Neural cell (in vitro differentiated cells): ENCODE measurements around the gene C2CD4B. TPM values are rescaled to one million over a fixed set of nuclear protein-coding genes. Genes with fewer than 3 reads are reported as not detected.

ENCODE experiments used
- H2AFZ ChIP-seq: fragments of 200-600, 300-800 bp; sonication (generic), shearing (Covaris generic); 2 replicates; pipeline ENCODE4 v1.6.0; 2014; ENCODE audit warnings: low read depth, mild to moderate bottlenecking, antibody characterized with exemption, low read length, moderate library complexity
- H3F3A ChIP-seq: fragments of 200-600 bp; shearing (Covaris generic); 2 replicates; pipeline ENCODE4 v1.6.1; 2016; ENCODE audit warnings: mild to moderate bottlenecking, moderate library complexity, mixed read lengths, antibody characterized with exemption, low read length; ENCODE audit not compliant: insufficient read depth, poor library complexity, severe bottlenecking
- H3K27ac ChIP-seq: fragments of 200-600, 300-800 bp; sonication (generic), shearing (Covaris generic); 2 replicates; pipeline ENCODE4 v1.5.1; 2014; ENCODE audit warnings: mild to moderate bottlenecking, low read length, moderate library complexity
- H3K27me3 ChIP-seq: fragments of 300-800, 200-600 bp; sonication (generic), shearing (Covaris generic); 2 replicates; pipeline ENCODE4 v1.6.0; 2014; ENCODE audit warnings: mild to moderate bottlenecking, low read depth, low read length, moderate library complexity; ENCODE audit not compliant: insufficient read depth
- H3K36me3 ChIP-seq: fragments of 300-800, 200-600 bp; sonication (generic), shearing (Covaris generic); 2 replicates; pipeline ENCODE4 v1.5.1; 2014; ENCODE audit warnings: mild to moderate bottlenecking, antibody characterized with exemption, low read length, moderate library complexity; ENCODE audit not compliant: insufficient read depth
- H3K4me2 ChIP-seq: fragments of 300-800, 200-600 bp; sonication (generic), shearing (Covaris generic); 2 replicates; pipeline ENCODE4 v1.6.0; 2014; ENCODE audit warnings: mild to moderate bottlenecking, low read length
- H3K4me3 ChIP-seq: fragments of 300-800, 200-600 bp; sonication (generic), shearing (Covaris generic); 2 replicates; pipeline ENCODE4 v1.5.1; 2014; ENCODE audit warnings: mild to moderate bottlenecking, low read length, moderate library complexity
- H3K79me2 ChIP-seq: fragments of 200-600 bp; shearing (Covaris generic); replicated peaks from 2 replicates; pipeline ENCODE4 v1.6.0; 2014; ENCODE audit warnings: mild to moderate bottlenecking, low read length, moderate library complexity; ENCODE audit not compliant: insufficient read depth
- H3K9ac ChIP-seq: fragments of 300-800, 200-600 bp; sonication (generic), shearing (Covaris generic); 2 replicates; pipeline ENCODE4 v1.6.1; 2016; ENCODE audit warnings: mild to moderate bottlenecking, low read length, mixed read lengths
- H3K9me2 ChIP-seq: fragments of 200-600 bp; shearing (Covaris generic); 2 replicates; pipeline ENCODE4 v1.6.1; 2016; ENCODE audit warnings: mild to moderate bottlenecking, low read length, mixed read lengths; ENCODE audit not compliant: insufficient read depth
- H3K9me3 ChIP-seq: fragments of 200-600, 300-800 bp; sonication (generic), shearing (Covaris generic); 2 replicates; pipeline ENCODE4 v1.6.1; 2016; ENCODE audit warnings: mild to moderate bottlenecking, mixed run types, low read length, moderate library complexity, mixed read lengths
- H4K20me1 ChIP-seq: fragments of 200-600 bp; shearing (Covaris generic); 2 replicates; pipeline ENCODE4 v1.6.1; 2016; ENCODE audit warnings: mild to moderate bottlenecking, mixed run types; ENCODE audit not compliant: insufficient read depth
- CTCF ChIP-seq: fragments of 450-650 bp; IDR thresholded peaks from 2 replicates; pipeline ENCODE4 v1.5.1; 2014; ENCODE audit warnings: antibody characterized with exemption, mild to moderate bottlenecking, moderate library complexity; ENCODE audit not compliant: poor library complexity, severe bottlenecking
- EP300 ChIP-seq: fragments of 450-650 bp; conservative IDR thresholded peaks from 2 replicates; pipeline ENCODE4 v1.6.1; 2014; ENCODE audit warnings: antibody characterized with exemption, mild to moderate bottlenecking, moderate library complexity; ENCODE audit not compliant: poor library complexity, severe bottlenecking
- EZH2 ChIP-seq: fragments of 200-600, 300-800 bp; shearing (Covaris generic), sonication (generic); IDR thresholded peaks from 2 replicates; pipeline ENCODE4 v1.6.1; 2014; ENCODE audit warnings: antibody characterized with exemption, low read length, borderline replicate concordance, mild to moderate bottlenecking; ENCODE audit not compliant: insufficient read depth, poor library complexity, severe bottlenecking
- MXI1 ChIP-seq: fragments of 450-650 bp; conservative IDR thresholded peaks from 2 replicates; pipeline ENCODE4 v1.6.1; 2014; ENCODE audit warnings: antibody characterized with exemption, mild to moderate bottlenecking; ENCODE audit not compliant: poor library complexity, severe bottlenecking
- POLR2AphosphoS5 ChIP-seq: IDR thresholded peaks from 2 replicates; pipeline ENCODE4 v1.6.1; 2012
- RAD21 ChIP-seq: fragments of 450-650 bp; conservative IDR thresholded peaks from 2 replicates; pipeline ENCODE4 v1.6.1; 2014; ENCODE audit warnings: antibody characterized with exemption, mild to moderate bottlenecking, moderate library complexity
- REST ChIP-seq: IDR thresholded peaks from 2 replicates; pipeline ENCODE4 v1.6.1; 2012; ENCODE audit warnings: borderline replicate concordance
- SMC3 ChIP-seq: fragments of 450-650 bp; conservative IDR thresholded peaks from 2 replicates; pipeline ENCODE4 v1.6.1; 2014; ENCODE audit warnings: antibody characterized with exemption, mild to moderate bottlenecking, moderate library complexity; ENCODE audit not compliant: poor library complexity
- TAF1 ChIP-seq: IDR thresholded peaks from 2 replicates; pipeline ENCODE4 v1.6.1; 2012; ENCODE audit warnings: low read depth
- polyA plus RNA-seq: library from polyadenylated mRNA; depleted of rRNA; stranded (reverse); fragments of >200 nt; gene quantifications from 2 replicates; pipeline ENCODE4 v1.2.3, GENCODE V29; 2014

Gene C2CD4B
- polyA plus RNA-seq, 1 donor from 2014 or later, result not detected

DNA sequence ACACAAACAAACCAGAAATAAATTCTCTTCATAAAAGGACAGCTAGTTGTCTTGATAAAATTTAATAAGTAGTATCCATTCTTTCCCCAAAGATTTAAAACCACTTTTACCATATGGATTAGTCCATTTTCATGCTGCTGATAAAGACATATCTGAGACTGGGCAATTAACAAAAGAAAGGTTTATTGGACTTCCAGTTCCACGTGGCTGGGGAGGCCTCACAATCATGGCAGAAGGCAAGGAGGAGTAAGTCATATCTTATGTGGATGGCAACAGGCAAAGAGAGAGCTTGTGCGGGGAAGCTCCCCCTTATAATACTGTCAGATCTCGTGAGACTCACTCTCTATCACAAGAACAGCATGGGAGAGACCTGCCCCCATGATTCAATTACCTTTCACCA, 38.7 kb downstream of the C2CD4B start:
- Histone ChIP-seq H3F3A (no peaks in the 10 kb centered on the region), H3K36me3 (no peaks in the 10 kb centered on the region), H3K4me2 (no peak overlapping the region), H4K20me1 (no peaks in the 10 kb centered on the region), H2AFZ (no peak overlapping the region), H3K4me3 (no peak overlapping the region), H3K9me3 (no peaks in the 10 kb centered on the region), H3K9ac (no peak overlapping the region), H3K27ac (no peak overlapping the region), H3K9me2 (no peaks in the 10 kb centered on the region), H3K27me3 (no peaks in the 10 kb centered on the region), H3K79me2 (no peaks in the 10 kb centered on the region)
- TF ChIP-seq RAD21 (no peak), SMC3 (no peak), POLR2AphosphoS5 (no peak), CTCF (no peak), EZH2 (no peak), TAF1 (no peak), MXI1 (no peak), EP300 (no peak), REST (no peak)

DNA sequence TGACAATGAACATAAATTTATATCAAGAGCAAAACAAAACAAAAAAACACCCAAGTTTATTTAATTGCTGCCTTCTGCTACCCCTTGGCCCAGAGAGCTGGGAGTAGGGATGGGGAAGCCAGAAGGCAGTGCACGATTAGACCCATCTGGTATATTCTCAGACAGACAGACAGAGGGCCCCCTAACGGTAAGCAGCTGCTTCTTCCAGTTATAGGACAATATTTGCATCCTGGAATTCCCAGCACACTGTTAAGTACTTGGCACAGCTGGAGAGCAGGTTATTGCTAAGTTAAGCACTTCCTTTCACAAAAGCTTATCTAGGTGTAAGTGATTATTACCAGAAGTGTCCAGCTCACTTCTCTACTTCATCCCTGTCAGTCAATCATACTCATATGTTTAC, 39.3 kb downstream of the C2CD4B start:
- Histone ChIP-seq H3K27me3 (no peaks in the 10 kb centered on the region), H3K4me3 (no peak overlapping the region), H3K27ac (no peak overlapping the region), H3K4me2 (no peak overlapping the region), H3K9ac (no peak overlapping the region), H3K9me3 (no peaks in the 10 kb centered on the region), H3K9me2 (no peaks in the 10 kb centered on the region), H3K79me2 (no peaks in the 10 kb centered on the region), H3K36me3 (no peaks in the 10 kb centered on the region), H2AFZ (no peak overlapping the region), H4K20me1 (no peaks in the 10 kb centered on the region), H3F3A (no peaks in the 10 kb centered on the region)
- no peak for TF ChIP-seq RAD21
- no peak for TF ChIP-seq REST
- TF ChIP-seq EP300, result no peak
- no peak for TF ChIP-seq SMC3
- no peak for TF ChIP-seq CTCF
- no peak for TF ChIP-seq TAF1
- TF ChIP-seq MXI1, result no peak
- no peak for TF ChIP-seq POLR2AphosphoS5
- no peak for TF ChIP-seq EZH2
